Parathyroid adenoma (tissue), 2 donors: ENCODE data around the gene ABLIM2.

Source experiments
- H2AFZ ChIP-seq: fragments of 300-600 bp; sonication (generic); one replicate; pipeline ENCODE4 v1.7.0; 2017; ENCODE audit warnings: antibody characterized with exemption, mild to moderate bottlenecking
- H3K27ac ChIP-seq: fragments of 300-600 bp; sonication (generic); one replicate; pipeline ENCODE4 v1.7.0; 2017
- H3K27me3 ChIP-seq: fragments of 300-600 bp; sonication (generic); one replicate; pipeline ENCODE4 v1.7.0; 2017; ENCODE audit warnings: low read length; ENCODE audit not compliant: control insufficient read depth, insufficient read depth
- H3K36me3 ChIP-seq: fragments of 300-600 bp; sonication (generic); one replicate; pipeline ENCODE4 v1.7.0; 2017; ENCODE audit warnings: low read length; ENCODE audit not compliant: control insufficient read depth, insufficient read depth
- H3K4me1 ChIP-seq: fragments of 300-600 bp; sonication (generic); one replicate; pipeline ENCODE4 v1.7.0; 2017; ENCODE audit warnings: control low read depth
- H3K4me2 ChIP-seq: fragments of 300-600 bp; sonication (generic); one replicate; pipeline ENCODE4 v1.7.0; 2017; ENCODE audit warnings: low read length
- H3K4me3 ChIP-seq: fragments of 300-600 bp; sonication (generic); one replicate; pipeline ENCODE4 v1.7.0; 2017; ENCODE audit warnings: low read depth, low read length
- H3K79me2 ChIP-seq: fragments of 300-600 bp; sonication (generic); one replicate; pipeline ENCODE4 v1.7.0; 2017; ENCODE audit warnings: control low read depth
- H3K9ac ChIP-seq: fragments of 300-600 bp; sonication (generic); one replicate; pipeline ENCODE4 v1.7.0; 2017; ENCODE audit warnings: mild to moderate bottlenecking
- H3K9me3 ChIP-seq: fragments of 300-600 bp; sonication (generic); one replicate; pipeline ENCODE4 v1.7.0; 2017; ENCODE audit warnings: low read length; ENCODE audit not compliant: control insufficient read depth
- CTCF ChIP-seq: fragments of 300-600 bp; sonication (generic); IDR thresholded peaks from one replicate; pipeline ENCODE4 v1.7.0; 2017; ENCODE audit warnings: antibody characterized with exemption, mild to moderate bottlenecking
- donor health status: primary hyperparathyroidism.

Gene ABLIM2

GRCh38 chr4:7987148-7987989 lies 171.2 kb downstream of the ABLIM2 start:
- H3K79me2 ChIP-seq: no peaks in the 10 kb centered on the region
- no peaks in the 10 kb centered on the region for H3K4me1 ChIP-seq
- H3K27me3 ChIP-seq: no peaks in the 10 kb centered on the region
- no peak overlapping the region for H2AFZ ChIP-seq
- H3K9ac ChIP-seq: no peak overlapping the region
- no peaks in the 10 kb centered on the region for H3K9me3 ChIP-seq
- no peak overlapping the region for H3K4me2 ChIP-seq
- no peaks in the 10 kb centered on the region for H3K36me3 ChIP-seq
- H3K4me3 ChIP-seq: no peak overlapping the region
- no peak overlapping the region for H3K27ac ChIP-seq
- peak; percentile 79 for TF ChIP-seq CTCF

- no peak overlapping the region for H3K4me3 ChIP-seq
- H3K27me3 ChIP-seq: no peaks in the 10 kb centered on the region
- peak overlapping the region; percentile 75 for H2AFZ ChIP-seq
- no peaks in the 10 kb centered on the region for H3K4me1 ChIP-seq
- no peaks in the 10 kb centered on the region for H3K9me3 ChIP-seq
- H3K27ac ChIP-seq: peak overlapping the region; percentile 36
- no peak overlapping the region for H3K9ac ChIP-seq
- no peaks in the 10 kb centered on the region for H3K79me2 ChIP-seq
- no peak for TF ChIP-seq CTCF
- no peaks in the 10 kb centered on the region for H3K36me3 ChIP-seq
- H3K4me2 ChIP-seq: peak overlapping the region; percentile 47
These were observed 172.6 kb downstream of the ABLIM2 start for GRCh38 chr4:7985891-7986441.

- Histone ChIP-seq H2AFZ (no peak overlapping the region), H3K79me2 (no peaks in the 10 kb centered on the region), H3K4me2 (no peak overlapping the region), H3K36me3 (no peaks in the 10 kb centered on the region), H3K27me3 (no peaks in the 10 kb centered on the region), H3K4me1 (no peaks in the 10 kb centered on the region), H3K4me3 (no peak overlapping the region), H3K9me3 (no peaks in the 10 kb centered on the region), H3K27ac (no peak overlapping the region), H3K9ac (no peak overlapping the region)
- no peak for TF ChIP-seq CTCF
These were observed 173.5 kb downstream of the ABLIM2 start for GRCh38 chr4:7985072-7985471.

GRCh38 chr4:7984286-7984925 lies 174.2 kb downstream of the ABLIM2 start:
- H3K9ac ChIP-seq: no peak overlapping the region
- no peaks in the 10 kb centered on the region for H3K27me3 ChIP-seq
- no peaks in the 10 kb centered on the region for H3K4me1 ChIP-seq
- no peak overlapping the region for H3K4me3 ChIP-seq
- no peak overlapping the region for H3K4me2 ChIP-seq
- no peaks in the 10 kb centered on the region for H3K36me3 ChIP-seq
- TF ChIP-seq CTCF: no peak
- H2AFZ ChIP-seq: no peak overlapping the region
- no peaks in the 10 kb centered on the region for H3K79me2 ChIP-seq
- no peaks in the 10 kb centered on the region for H3K9me3 ChIP-seq
- no peak overlapping the region for H3K27ac ChIP-seq
